IMR-90 (cell line): ENCODE measurements around the gene CFAP61. TPM values are rescaled to one million over a fixed set of nuclear protein-coding genes. Genes with fewer than 3 reads are reported as not detected.

Experiments
- ATAC-seq: fragments of 200-7000 bp; cut with Tn5 transposase; 2 replicates; pipeline ENCODE4 v1.9.1; 2020; ENCODE audit warnings: low read depth, mild to moderate bottlenecking, moderate library complexity
- BruUV-seq: library from RNA; stranded (reverse); fragments of 400-500 nt; replicated peaks from 2 replicates; lab custom pipeline; 2021; lab: Mats Ljungman, UMichigan
- CTCF ChIA-PET: fragments of 300-600 bp; formaldehyde crosslinking; extraction: SDS; loops from one replicate; lab custom pipeline; 2021; ENCODE audit warnings: antibody characterized with exemption; lab: Yijun Ruan, JAX
- POLR2A ChIA-PET: fragments of 300-600 bp; sonication (Branson Sonifier 250); formaldehyde crosslinking; loops from one replicate; lab custom pipeline; 2022; ENCODE audit warnings: antibody characterized with exemption; ENCODE audit not compliant: unreplicated experiment; lab: Charles Lee
- DNase-seq: peaks from one replicate; pipeline ENCODE4 v3.0.0; 2013
- H2AFZ ChIP-seq: replicated peaks from 2 replicates; pipeline ENCODE3; 2013; ENCODE audit warnings: low read length, mild to moderate bottlenecking; ENCODE audit not compliant: poor library complexity
- H2AK5ac ChIP-seq: 2 replicates; pipeline ENCODE4 v1.6.1; 2013; ENCODE audit warnings: low read depth, low read length, inconsistent platforms
- H2AK9ac ChIP-seq: replicated peaks from 2 replicates; pipeline ENCODE3; 2013; ENCODE audit warnings: mild to moderate bottlenecking, low read depth, low read length, moderate library complexity; ENCODE audit not compliant: poor library complexity
- H2BK120ac ChIP-seq: 2 replicates; pipeline ENCODE4 v1.6.1; 2013; ENCODE audit warnings: low read depth, low read length, inconsistent platforms
- H2BK15ac ChIP-seq: 3 replicates; pipeline ENCODE4 v1.6.1; 2013; ENCODE audit warnings: low read depth, low read length, inconsistent platforms
- H2BK20ac ChIP-seq: 2 replicates; pipeline ENCODE4 v1.6.1; 2013; ENCODE audit warnings: low read depth, mild to moderate bottlenecking, inconsistent platforms, low read length, moderate library complexity
- H2BK5ac ChIP-seq: 2 replicates; pipeline ENCODE4 v1.6.1; 2013; ENCODE audit warnings: mild to moderate bottlenecking, low read depth, low read length, inconsistent platforms; ENCODE audit not compliant: poor library complexity, severe bottlenecking
- H3K14ac ChIP-seq: replicated peaks from 2 replicates; pipeline ENCODE4 v1.6.1; 2013; ENCODE audit warnings: low read depth, low read length, inconsistent platforms
- H3K18ac ChIP-seq: 2 replicates; pipeline ENCODE4 v1.6.1; 2013; ENCODE audit warnings: low read depth, low read length, control low read depth
- H3K23ac ChIP-seq: 2 replicates; pipeline ENCODE4 v1.6.1; 2013; ENCODE audit warnings: low read depth, low read length, inconsistent platforms
- H3K27ac ChIP-seq: 2 replicates; pipeline ENCODE4 v1.5.1; 2013; ENCODE audit warnings: mild to moderate bottlenecking, control low read depth, low read length; ENCODE audit not compliant: insufficient read depth
- H3K27me3 ChIP-seq: 2 replicates; pipeline ENCODE4 v1.6.1; 2013; ENCODE audit warnings: low read length; ENCODE audit not compliant: control insufficient read depth, insufficient read depth
- H3K36me3 ChIP-seq: 2 replicates; pipeline ENCODE4 v1.6.1; 2013; ENCODE audit warnings: low read length, mixed read lengths; ENCODE audit not compliant: control insufficient read depth, insufficient read depth
- H3K4ac ChIP-seq: 2 replicates; pipeline ENCODE4 v1.6.1; 2013; ENCODE audit warnings: low read depth, low read length, inconsistent platforms
- H3K4me1 ChIP-seq: 2 replicates; pipeline ENCODE4 v1.6.1; 2013; ENCODE audit warnings: low read length, mixed read lengths; ENCODE audit not compliant: control insufficient read depth, insufficient read depth
- H3K4me2 ChIP-seq: 2 replicates; pipeline ENCODE4 v1.6.1; 2013; ENCODE audit warnings: low read depth, mild to moderate bottlenecking, control low read depth, low read length, moderate library complexity
- H3K4me3 ChIP-seq: 2 replicates; pipeline ENCODE4 v1.5.1; 2013; ENCODE audit warnings: low read depth, mild to moderate bottlenecking, control low read depth, low read length, moderate library complexity; ENCODE audit not compliant: insufficient read depth
- H3K56ac ChIP-seq: 2 replicates; pipeline ENCODE4 v1.6.1; 2013; ENCODE audit warnings: low read length, inconsistent platforms; ENCODE audit not compliant: insufficient read depth; ENCODE audit errors: extremely low read depth
- H3K79me1 ChIP-seq, 2 experiments: 2 replicates each; pipeline ENCODE4 v1.6.1; 2013; ENCODE audit warnings: low read length in 2 of 2, inconsistent platforms in 1 of 2, low read depth in 1 of 2
- H3K9ac ChIP-seq: 2 replicates; pipeline ENCODE4 v1.6.1; 2013; ENCODE audit warnings: low read depth, low read length, control low read depth
- H3K9me1 ChIP-seq: 2 replicates; pipeline ENCODE4 v1.6.1; 2013; ENCODE audit warnings: low read length, inconsistent platforms; ENCODE audit not compliant: insufficient read depth
- H3K9me3 ChIP-seq: 2 replicates; pipeline ENCODE4 v1.6.1; 2013; ENCODE audit warnings: low read length; ENCODE audit not compliant: control insufficient read depth, insufficient read depth
- H4K20me1 ChIP-seq: 2 replicates; pipeline ENCODE4 v1.6.1; 2013; ENCODE audit warnings: low read length, inconsistent platforms; ENCODE audit not compliant: insufficient read depth
- H4K5ac ChIP-seq: 2 replicates; pipeline ENCODE4 v1.6.1; 2013; ENCODE audit warnings: mild to moderate bottlenecking, low read depth, low read length, control low read depth
- H4K8ac ChIP-seq, 2 experiments: 2 replicates each; pipeline ENCODE4 v1.6.1; 2013; ENCODE audit warnings: low read depth in 2 of 2, low read length in 2 of 2, control low read depth in 1 of 2, inconsistent platforms in 1 of 2
- H4K91ac ChIP-seq: 2 replicates; pipeline ENCODE4 v1.6.1; 2013; ENCODE audit warnings: low read depth, low read length, inconsistent platforms; ENCODE audit not compliant: insufficient read depth
- MAZ ChIP-seq: IDR thresholded peaks from 2 replicates; pipeline ENCODE4 v1.6.1; 2012; ENCODE audit warnings: low read depth, mild to moderate bottlenecking, low read length, improper control_type of control experiment, moderate library complexity, borderline replicate concordance
- WGBS, 2 experiments: methylation state at CpG; one replicate each; pipeline versions ENCODE4 v1.1.5 to v1.1.7; 2013; ENCODE audit warnings: missing lambda C conversion rate in 2 of 2; ENCODE audit not compliant: insufficient read length in 1 of 2; ENCODE audit errors: extremely low coverage in 2 of 2; 5-methylcytosine and 5-hydroxymethylcytosine counted together
- dilution Hi-C: fragments of 300-500 bp; cut with HindIII; formaldehyde crosslinking; loops from one replicate; pipeline ENCODE4 v1.14.3; 2018; ENCODE audit warnings: low sequenced_read_pairs; ENCODE audit not compliant: unreplicated experiment
- in situ Hi-C: fragments of 300-500 bp; cut with MboI; formaldehyde crosslinking; loops from 3 replicates; pipeline ENCODE4 v1.14.3; 2019; ENCODE audit warnings: low sequenced_read_pairs, inconsistent platforms, mixed read lengths
- intact Hi-C: fragments of 100-400 bp; cut with micrococcal nuclease; formaldehyde crosslinking; loops from 2 replicates; pipeline ENCODE4 v1.10.0; 2022
- polyA plus RNA-seq, 3 experiments: library from polyadenylated mRNA; depleted of rRNA; stranded (reverse); fragments of >200 nt; gene quantifications; 2 replicates each; pipeline ENCODE4 v1.2.3, GENCODE V29; 2012; ENCODE audit warnings: low replicate concordance in 1 of 3
- total RNA-seq: library from RNA; depleted of rRNA; stranded (reverse); fragments of >200 nt; gene quantifications from 2 replicates; pipeline ENCODE4 v1.2.3, GENCODE V29; 2012

CFAP61 gene
- total and polyA plus RNA-seq, 2 of the 4 experiments (the other 2 are of a cell fraction), result 0.07 TPM; not detected in 1

GRCh38 chr20:20219016-20219415 is 166.7 kb downstream of the CFAP61 start:
- Histone ChIP-seq H3K4me1 (no peaks in the 10 kb centered on the region), H2AFZ (no peak overlapping the region), H4K8ac (no peak overlapping the region), H2BK5ac (no peak overlapping the region), H4K91ac (no peak overlapping the region), H2AK5ac (no peak overlapping the region), H3K4ac (no peak overlapping the region), H3K18ac (no peak overlapping the region), H4K20me1 (no peaks in the 10 kb centered on the region), H3K14ac (no peak overlapping the region), H2BK120ac (no peak overlapping the region), H3K27me3 (no peaks in the 10 kb centered on the region; the same call in 1 of the 2 replicates), H3K56ac (no peak overlapping the region), H3K23ac (no peak overlapping the region), H4K5ac (no peak overlapping the region), H3K4me3 (no peak overlapping the region), H2BK20ac (no peak overlapping the region), H3K36me3 (no peaks in the 10 kb centered on the region), H3K9ac (no peak overlapping the region), H3K4me2 (no peak overlapping the region), H3K9me1 (no peaks in the 10 kb centered on the region), H3K27ac (no peak overlapping the region), H2AK9ac (no peak overlapping the region), H3K9me3 (no peaks in the 10 kb centered on the region), H2BK15ac (no peak overlapping the region), H3K79me1 (no peaks in the 10 kb centered on the region)
- WGBS, 2 experiments, result no CpG with 5 or more reads among the region's 2 CpGs
- no peak for TF ChIP-seq MAZ
- dilution Hi-C loops (no loop called here), in situ Hi-C loops (no loop called here), intact Hi-C loops (no loop called here)
- BruUV-seq, result no TSS peak
- ChIA-PET POLR2A (no interaction called here), CTCF (no interaction called here)
- DNase-seq (no peak), ATAC-seq (no peak)
